HepG2 (cell line): ENCODE results near the gene AHSA1. TPM values are rescaled to one million over a fixed set of nuclear protein-coding genes. Genes with fewer than 3 reads are reported as not detected.

Experiments
- CC2D1A ChIP-seq: sonication (generic); formaldehyde crosslinking; IDR thresholded peaks from 2 replicates; pipeline ENCODE4 v1.8.1; 2023; ENCODE audit warnings: mild to moderate bottlenecking, missing genetic modification reagents
- FOXM1 ChIP-seq: sonication (generic); formaldehyde crosslinking; IDR thresholded peaks from 2 replicates; pipeline ENCODE4 v1.5.0; 2020; ENCODE audit warnings: missing genetic modification reagents
- GATAD2A ChIP-seq: IDR thresholded peaks from 2 replicates; pipeline ENCODE4 v1.6.1; 2016
- LCORL ChIP-seq, 2 experiments: fragments of 450-650 bp in 1 of 2; sonication (generic) in 1 of 2; formaldehyde crosslinking in 1 of 2; IDR thresholded peaks; 2 replicates each; pipeline versions ENCODE4 v1.5.0 to v1.6.1; 2017 to 2020; ENCODE audit warnings: antibody characterized with exemption in 1 of 2, missing genetic modification reagents in 1 of 2
- NCOR1 ChIP-seq: fragments of 200-600 bp; sonication (generic); IDR thresholded peaks from 2 replicates; pipeline ENCODE4 v1.7.0; 2017; ENCODE audit warnings: antibody characterized with exemption, low read length, borderline replicate concordance
- NFKB2 ChIP-seq: sonication (generic); formaldehyde crosslinking; IDR thresholded peaks from 2 replicates; pipeline ENCODE4 v1.4.0; 2020; ENCODE audit warnings: missing genetic modification reagents, borderline replicate concordance
- PHF20 ChIP-seq: sonication (generic); formaldehyde crosslinking; IDR thresholded peaks from 2 replicates; pipeline ENCODE4 v1.5.0; 2020; ENCODE audit warnings: mild to moderate bottlenecking, missing genetic modification reagents
- RAD21 ChIP-seq: fragments of 450-650 bp; formaldehyde crosslinking; IDR thresholded peaks from 2 replicates; pipeline ENCODE4 v1.5.0; 2020; ENCODE audit warnings: mild to moderate bottlenecking
- SOX5 ChIP-seq: IDR thresholded peaks from 2 replicates; pipeline ENCODE4 v1.6.1; 2016; ENCODE audit warnings: borderline replicate concordance
- SRY ChIP-seq: sonication (generic); formaldehyde crosslinking; IDR thresholded peaks from 2 replicates; pipeline ENCODE4 v1.8.0; 2022; ENCODE audit warnings: mild to moderate bottlenecking, missing genetic modification reagents
- XRCC5 ChIP-seq: fragments of 200-400 bp; formaldehyde crosslinking; optimal IDR thresholded peaks from 2 replicates; pipeline ENCODE3; 2017; ENCODE audit warnings: mild to moderate bottlenecking, low read length
- ZBED4 ChIP-seq: sonication (generic); formaldehyde crosslinking; IDR thresholded peaks from 2 replicates; pipeline ENCODE4 v1.4.0; 2020; ENCODE audit warnings: missing genetic modification reagents, borderline replicate concordance
- ZBTB3 ChIP-seq: sonication (generic); formaldehyde crosslinking; IDR thresholded peaks from 2 replicates; pipeline ENCODE4 v1.4.0; 2020; ENCODE audit warnings: low read depth, mild to moderate bottlenecking, moderate library complexity, missing genetic modification reagents, borderline replicate concordance
- ZHX1 ChIP-seq: sonication (generic); formaldehyde crosslinking; IDR thresholded peaks from 2 replicates; pipeline ENCODE4 v1.8.1; 2022; ENCODE audit warnings: low read depth, mild to moderate bottlenecking, missing genetic modification reagents
- ZNF256 ChIP-seq: sonication (generic); formaldehyde crosslinking; conservative IDR thresholded peaks from 2 replicates; pipeline ENCODE4 v1.4.0; 2020; ENCODE audit warnings: missing genetic modification reagents
- ZNF281 ChIP-seq: sonication (generic); formaldehyde crosslinking; IDR thresholded peaks from 2 replicates; pipeline ENCODE4 v1.4.0; 2020; ENCODE audit warnings: missing genetic modification reagents, borderline replicate concordance
- ZNF670 ChIP-seq: sonication (generic); formaldehyde crosslinking; IDR thresholded peaks from 2 replicates; pipeline ENCODE4 v1.8.0; 2022; ENCODE audit warnings: mild to moderate bottlenecking, missing genetic modification reagents, borderline replicate concordance
- ZSCAN25 ChIP-seq: sonication (generic); formaldehyde crosslinking; IDR thresholded peaks from 2 replicates; pipeline ENCODE4 v1.8.0; 2022; ENCODE audit warnings: mild to moderate bottlenecking, missing genetic modification reagents
- polyA plus RNA-seq, 8 experiments: library from polyadenylated mRNA; depleted of rRNA in 3 of 8; stranded (reverse) in 7 of 8; unstranded in 1 of 8; fragments of >200 nt; fragmentation: Illumina TruSeq in 4 of 8; extraction: Trizol in 4 of 8; gene quantifications; 2 replicates each; pipeline versions ENCODE4 v1.2.1 to v1.2.3, GENCODE V29; 2011 to 2016; ENCODE audit warnings: low read depth in 4 of 8, missing spikeins in 1 of 8, mixed read lengths in 1 of 8; ENCODE audit not compliant: insufficient read depth in 1 of 8
- total RNA-seq, 5 experiments: library from RNA; depleted of rRNA; stranded (reverse); fragments of >200 nt; fragmentation: Illumina TruSeq; extraction: Trizol; gene quantifications; 2 replicates each; pipeline ENCODE4 v1.2.3, GENCODE V29; 2016; ENCODE audit warnings: low read depth in 1 of 5
- TF ChIP-seq, protein P1 (sequence below): sonication (generic); formaldehyde crosslinking; IDR thresholded peaks from 2 replicates; pipeline ENCODE4 v1.5.0; 2020; ENCODE audit warnings: mild to moderate bottlenecking, missing genetic modification reagents, borderline replicate concordance

Gene AHSA1
- total and polyA plus RNA-seq, 2 of the 13 experiments (the other 11 are each of a cell fraction or from before 2014, with no cell fraction given), result 113 to 241 TPM

GRCh38 chr14:77409131-77409533, 48.8 kb upstream of the AHSA1 start (continued):
- TF ChIP-seq ZNF670 (CRISPR knock-in tag) (no peak), GATAD2A (no peak), ZNF281 (CRISPR knock-in tag) (no peak), ZBTB3 (CRISPR knock-in tag) (no peak), RAD21 (peak; percentile 64), XRCC5 (no peak), ZSCAN25 (no peak), ZHX1 (CRISPR knock-in tag) (no peak), FOXM1 (CRISPR knock-in tag) (no peak), ZNF256 (no peak), PHF20 (CRISPR knock-in tag) (no peak), LCORL (IDR thresholded peaks at IDR 0.05) (no peak), LCORL (CRISPR knock-in tag; IDR thresholded peaks at IDR 0.05) (0 out of 2 replicates have a peak, but pooled peaks have one; percentile 17), SOX5 (no peak), SRY (CRISPR knock-in tag) (no peak), NFKB2 (CRISPR knock-in tag) (no peak), ZBED4 (CRISPR knock-in tag) (no peak), CC2D1A (CRISPR knock-in tag) (no peak), NCOR1 (no peak)
- TF ChIP-seq, protein P1, sequence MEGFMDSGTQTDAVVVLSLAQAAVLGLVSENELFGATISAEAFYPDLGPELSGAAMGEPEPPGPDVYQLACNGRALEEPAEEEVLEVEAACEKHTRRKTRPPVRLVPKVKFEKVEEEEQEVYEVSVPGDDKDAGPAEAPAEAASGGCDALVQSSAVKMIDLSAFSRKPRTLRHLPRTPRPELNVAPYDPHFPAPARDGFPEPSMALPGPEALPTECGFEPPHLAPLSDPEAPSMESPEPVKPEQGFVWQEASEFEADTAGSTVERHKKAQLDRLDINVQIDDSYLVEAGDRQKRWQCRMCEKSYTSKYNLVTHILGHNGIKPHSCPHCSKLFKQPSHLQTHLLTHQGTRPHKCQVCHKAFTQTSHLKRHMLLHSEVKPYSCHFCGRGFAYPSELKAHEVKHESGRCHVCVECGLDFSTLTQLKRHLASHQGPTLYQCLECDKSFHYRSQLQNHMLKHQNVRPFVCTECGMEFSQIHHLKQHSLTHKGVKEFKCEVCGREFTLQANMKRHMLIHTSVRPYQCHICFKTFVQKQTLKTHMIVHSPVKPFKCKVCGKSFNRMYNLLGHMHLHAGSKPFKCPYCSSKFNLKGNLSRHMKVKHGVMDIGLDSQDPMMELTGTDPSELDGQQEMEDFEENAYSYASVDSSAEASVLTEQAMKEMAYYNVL (CRISPR knock-in tag), result no peak
